Measurements from ENCODE around the gene DDN. TPM values are rescaled to one million over a fixed set of nuclear protein-coding genes. Genes with fewer than 3 reads are reported as not detected.
A peak's percentile ranks its signal among the peaks of the same experiment; 100 is the strongest.

The DDN gene
- total and polyA plus RNA-seq, 9 of the 15 experiments (the other 6 are each of a cell fraction or from before 2014, with no cell fraction given) = 0.03 to 3.6 (median 1.6) TPM

GRCh38 chr12:49041036-49041880 lies 42.1 kb upstream of the DDN start:
- WGBS (ENCODE audit: insufficient coverage, low coverage, missing lambda C conversion rate) = 89% methylated on average over 8 of the region's 31 CpGs
- intact Hi-C loops (cut with micrococcal nuclease) = no loop called here
- BruUV-seq (replicated peaks) = TSS peak; percentile 15
- Histone ChIP-seq H3K4me3 (no peak overlapping the region), H3K36me3 (ENCODE audit: control insufficient read depth, insufficient read depth, low read length) (peaks cover 97% of the 10 kb centered on the region), H2AFZ (ENCODE audit: low read depth, low read length) (no peak overlapping the region), H3K9me3 (replicated peaks; ENCODE audit: control insufficient read depth, insufficient read depth, low read depth, low read length) (no peaks in the 10 kb centered on the region), H3K79me2 (ENCODE audit: control insufficient read depth, insufficient read depth, low read length) (no peaks in the 10 kb centered on the region), H3K4me1 (replicated peaks in 1 of 2; ENCODE audit: control insufficient read depth in 2 of 2, insufficient read depth in 2 of 2, low read length in 2 of 2) (0 out of 5 replicates have a peak, but pooled peaks cover 0 to 3% of the 10 kb centered on the region in 2 experiments), H3K9me1 (ENCODE audit: control insufficient read depth, insufficient read depth, low read length) (no peaks in the 10 kb centered on the region), H4K20me1 (replicated peaks; ENCODE audit: control insufficient read depth, insufficient read depth, low read length) (peaks cover 4% of the 10 kb centered on the region), H3K4me2 (ENCODE audit: insufficient read depth, low read length) (no peak overlapping the region), H3K9ac (ENCODE audit: insufficient read depth in 1 of 2, low read depth in 2 of 2, low read length in 2 of 2) (no peak overlapping the region), H3K27ac (ENCODE audit: extremely low read depth, low read depth, low read length) (no peak overlapping the region), H3K27me3 (ENCODE audit: control insufficient read depth in 2 of 2, insufficient read depth in 2 of 2, low read length in 2 of 2) (no peaks in the 10 kb centered on the region)
- in situ Hi-C loops (cut with MboI) = no loop called here
- DNase-seq (ENCODE audit: extremely low read depth in 1 of 4, low spot score in 3 of 4) = no peak
- no peak for FAIRE-seq
- ChIA-PET POLR2A (interaction anchor here (0.8 to 12.9 kb wide), 4 partner anchors 8 to 57 kb away, joined by 3 to 78 read pairs (median 9); partner anchors contain the start of gene PRKAG1), CTCF (ENCODE audit: low intra/inter-chr PET ratio) (no interaction called here)
- ATAC-seq = no peak
- 0 out of 2 replicates have a peak, but pooled peaks have one; percentile 21 for TF ChIP-seq RBFOX2 (IDR thresholded peaks at IDR 0.05; ENCODE audit: low read depth, low read length)
- TF ChIP-seq TRIM28 (IDR thresholded peaks at IDR 0.05) = no peak

- Histone ChIP-seq H3K9me1 (ENCODE audit: control insufficient read depth, insufficient read depth, low read length) (no peaks in the 10 kb centered on the region), H3K9ac (ENCODE audit: insufficient read depth in 1 of 2, low read depth in 2 of 2, low read length in 2 of 2) (no peak overlapping the region), H3K4me1 (replicated peaks in 1 of 2; ENCODE audit: control insufficient read depth in 2 of 2, insufficient read depth in 2 of 2, low read length in 2 of 2) (0 out of 5 replicates have a peak, but pooled peaks cover 0 to 3% of the 10 kb centered on the region in 2 experiments), H3K27ac (ENCODE audit: extremely low read depth, low read depth, low read length) (no peak overlapping the region), H3K9me3 (replicated peaks; ENCODE audit: control insufficient read depth, insufficient read depth, low read depth, low read length) (no peaks in the 10 kb centered on the region), H3K36me3 (ENCODE audit: control insufficient read depth, insufficient read depth, low read length) (peaks cover 96% of the 10 kb centered on the region), H3K79me2 (ENCODE audit: control insufficient read depth, insufficient read depth, low read length) (no peaks in the 10 kb centered on the region), H4K20me1 (replicated peaks; ENCODE audit: control insufficient read depth, insufficient read depth, low read length) (peaks cover 4% of the 10 kb centered on the region), H3K4me3 (no peak overlapping the region), H3K27me3 (ENCODE audit: control insufficient read depth in 2 of 2, insufficient read depth in 2 of 2, low read length in 2 of 2) (no peaks in the 10 kb centered on the region), H3K4me2 (ENCODE audit: insufficient read depth, low read length) (no peak overlapping the region), H2AFZ (ENCODE audit: low read depth, low read length) (no peak overlapping the region)
- POLR2A ChIA-PET = interaction anchor here (0.7 to 12.9 kb wide), 4 partner anchors 16 to 91 kb away, joined by 3 to 78 read pairs (median 6); partner anchors contain the start of genes PRKAG1 and TUBA1B
- CTCF ChIA-PET (ENCODE audit: low intra/inter-chr PET ratio) = no interaction called here
- BruUV-seq (replicated peaks) = no TSS peak
- in situ Hi-C loops (cut with MboI) (no loop called here), intact Hi-C loops (cut with micrococcal nuclease) (no loop called here)
- FAIRE-seq (no peak), DNase-seq (ENCODE audit: extremely low read depth in 1 of 4, low spot score in 3 of 4) (no peak), ATAC-seq (no peak)
- WGBS (ENCODE audit: insufficient coverage, low coverage, missing lambda C conversion rate) = 99% methylated on average over 8 of the region's 14 CpGs
- TF ChIP-seq KLF6 (CRISPR knock-in tag; IDR thresholded peaks at IDR 0.05; ENCODE audit: borderline replicate concordance) (no peak), POLR2G (IDR thresholded peaks at IDR 0.05; ENCODE audit: low read depth, low read length) (peak; percentile 31; the same call in 1 of the 2 replicates), RBFOX2 (IDR thresholded peaks at IDR 0.05; ENCODE audit: low read depth, low read length) (peak; percentile 5; the same call in 1 of the 2 replicates)
Measured at GRCh38 chr12:49040364-49040855, 41.2 kb upstream of the DDN start.

All from K562 (cell line).